ENCODE data around the gene KCNK6. TPM values are rescaled to one million over a fixed set of nuclear protein-coding genes. Genes with fewer than 3 reads are reported as not detected.

The KCNK6 gene
- total RNA-seq, 1 experiment from 2014 or later: 5.3 TPM

- DNase-seq (ENCODE audit: unreplicated experiment): peak; percentile 98
- no peak for TF ChIP-seq CTCF (IDR thresholded peaks at IDR 0.05; ENCODE audit: unreplicated experiment)
- H3K36me3 Mint-ChIP-seq (ENCODE audit: insufficient read depth, unreplicated experiment): peaks cover 5% of the 10 kb centered on the region
- H3K9me3 Mint-ChIP-seq (ENCODE audit: unreplicated experiment): no peaks in the 10 kb centered on the region
- H3K4me1 Mint-ChIP-seq (ENCODE audit: insufficient read depth, unreplicated experiment): peaks cover 15% of the 10 kb centered on the region
- ChIA-PET POLR2A (interaction anchor here (0.9 to 4.2 kb wide), 3 partner anchors 11 to 50 kb away, joined by 4 to 21 read pairs (median 10); partner anchors contain the start of gene C19orf33), CTCF (interaction anchor here (1.0 kb wide), 1 partner anchor 72 kb away, joined by 3 read pairs; no protein-coding TSS in a partner anchor)
- intact Hi-C loops (cut with micrococcal nuclease): loop anchor here (1.0 kb wide), 1 partner anchor 11 kb away; no protein-coding TSS in a partner anchor
- H3K4me3 Mint-ChIP-seq (ENCODE audit: unreplicated experiment): peak within 1 kb of the TSS; percentile 82
- no peaks in the 10 kb centered on the region for H3K27me3 Mint-ChIP-seq (ENCODE audit: insufficient read depth, unreplicated experiment)
- peak within 1 kb of the TSS; percentile 88 for H3K27ac Mint-ChIP-seq (ENCODE audit: low read depth, unreplicated experiment)
- BruUV-seq (replicated peaks): no TSS peak
Observed at GRCh38 chr19:38315657-38316476, 3.8 kb upstream of the KCNK6 start, which contains the start of gene YIF1B. YIF1B (minus strand) TSS chr19:38315947; CDS start chr19:38315917, 30 bp downstream.

GRCh38 chr19:38316477-38317067 lies 3.1 kb upstream of the KCNK6 start:
- CTCF ChIA-PET: interaction anchor here (0.5 kb wide), 1 partner anchor 132 kb away, joined by 3 read pairs; no protein-coding TSS in a partner anchor
- DNase-seq (ENCODE audit: unreplicated experiment): no peak
- intact Hi-C loops (cut with micrococcal nuclease): no loop called here
- H3K27me3 Mint-ChIP-seq (ENCODE audit: insufficient read depth, unreplicated experiment): no peaks in the 10 kb centered on the region
- peaks cover 5% of the 10 kb centered on the region for H3K36me3 Mint-ChIP-seq (ENCODE audit: insufficient read depth, unreplicated experiment)
- no peak for TF ChIP-seq CTCF (IDR thresholded peaks at IDR 0.05; ENCODE audit: unreplicated experiment)
- POLR2A ChIA-PET: interaction anchor here (0.9 kb wide), 1 partner anchor 12 kb away, joined by 4 read pairs; the partner anchor contains the start of gene C19orf33
- H3K4me1 Mint-ChIP-seq (ENCODE audit: insufficient read depth, unreplicated experiment): peaks cover 21% of the 10 kb centered on the region
- no TSS peak for BruUV-seq (replicated peaks)
- H3K9me3 Mint-ChIP-seq (ENCODE audit: unreplicated experiment): no peaks in the 10 kb centered on the region
- H3K27ac Mint-ChIP-seq (ENCODE audit: low read depth, unreplicated experiment): peak overlapping the region; percentile 88
- H3K4me3 Mint-ChIP-seq (ENCODE audit: unreplicated experiment): peak overlapping the region; percentile 82

GRCh38 chr19:38317104-38317612 lies 2.5 kb upstream of the KCNK6 start:
- H3K4me1 Mint-ChIP-seq (ENCODE audit: insufficient read depth, unreplicated experiment): peaks cover 27% of the 10 kb centered on the region

More at GRCh38 chr19:38317104-38317612, 2.5 kb upstream of the KCNK6 start:
- Mint-ChIP-seq H3K9me3 (ENCODE audit: unreplicated experiment) (no peaks in the 10 kb centered on the region), H3K36me3 (ENCODE audit: insufficient read depth, unreplicated experiment) (peaks cover 5% of the 10 kb centered on the region), H3K27ac (ENCODE audit: low read depth, unreplicated experiment) (no peak overlapping the region), H3K27me3 (ENCODE audit: insufficient read depth, unreplicated experiment) (no peaks in the 10 kb centered on the region), H3K4me3 (ENCODE audit: unreplicated experiment) (peak overlapping the region; percentile 60)
- BruUV-seq (replicated peaks): no TSS peak
- POLR2A ChIA-PET: interaction anchor here (0.9 to 4.6 kb wide), 2 partner anchors 13 kb away, joined by 4 to 49 read pairs; partner anchors contain the start of gene C19orf33
- DNase-seq (ENCODE audit: unreplicated experiment): no peak
- no peak for TF ChIP-seq CTCF (IDR thresholded peaks at IDR 0.05; ENCODE audit: unreplicated experiment)
- CTCF ChIA-PET: interaction anchor here (0.5 kb wide), 1 partner anchor 132 kb away, joined by 3 read pairs; no protein-coding TSS in a partner anchor
- intact Hi-C loops (cut with micrococcal nuclease): no loop called here

Measured in MCF 10A (cell line).